Tibial nerve (tissue), 4 donors: ENCODE results near the gene RARRES1. TPM values are rescaled to one million over a fixed set of nuclear protein-coding genes. Genes with fewer than 3 reads are reported as not detected.

Experiments
- DNase-seq, 2 donors: peaks; one replicate each; pipeline ENCODE4 v3.0.0-alpha.2; 2019; ENCODE audit warnings: low spot score in 2 of 2
- H3K27ac ChIP-seq, 4 donors: fragments of 200-600 bp; sonication (generic) in 3 of 4; one replicate each; pipeline ENCODE4 v1.5.1; 2017 to 2019; ENCODE audit warnings: mild to moderate bottlenecking in 1 of 4
- H3K27me3 ChIP-seq, 2 donors: fragments of 200-600 bp; sonication (generic) in 1 of 2; one replicate each; pipeline versions ENCODE4 v1.5.1 to v1.6.0; 2017 to 2019
- H3K36me3 ChIP-seq, 3 donors: fragments of 200-600 bp; sonication (generic); one replicate each; pipeline ENCODE4 v1.5.1; 2018 to 2019
- H3K4me1 ChIP-seq, 4 donors: fragments of 200-600 bp; sonication (generic) in 3 of 4; one replicate each; pipeline ENCODE4 v1.5.1; 2017 to 2019
- H3K4me3 ChIP-seq, 4 donors: fragments of 200-600 bp; sonication (generic) in 3 of 4; one replicate each; pipeline ENCODE4 v1.5.1; 2017 to 2019; ENCODE audit warnings: mild to moderate bottlenecking in 1 of 4, moderate library complexity in 1 of 4
- H3K9me3 ChIP-seq, 4 donors: fragments of 200-600 bp; sonication (generic) in 3 of 4; one replicate each; pipeline ENCODE4 v1.5.1; 2017 to 2019
- CTCF ChIP-seq, 5 experiments: fragments of 200-600 bp in 3 of 5; fragments of 450-650 bp in 2 of 5; sonication (generic) in 3 of 5; IDR thresholded peaks; one replicate each; pipeline ENCODE4 v1.5.1; 2016 to 2019; ENCODE audit warnings: antibody characterized with exemption in 5 of 5, mild to moderate bottlenecking in 3 of 5, moderate library complexity in 2 of 5
- EP300 ChIP-seq, 2 donors: sonication (generic); formaldehyde crosslinking; IDR thresholded peaks; one replicate each; pipeline ENCODE4 v1.6.1; 2017; ENCODE audit warnings: antibody characterized with exemption in 2 of 2, mild to moderate bottlenecking in 1 of 2
- POLR2A ChIP-seq, 2 donors: fragments of 450-650 bp; IDR thresholded peaks; one replicate each; pipeline ENCODE4 v1.6.1; 2017; ENCODE audit warnings: antibody characterized with exemption in 2 of 2, mild to moderate bottlenecking in 2 of 2, moderate library complexity in 2 of 2
- WGBS, 2 donors: methylation state at CpG; one replicate each; pipeline ENCODE4 v1.1.5; 2018; 5-methylcytosine and 5-hydroxymethylcytosine counted together
- total RNA-seq, 4 donors: library from RNA; depleted of rRNA; stranded (reverse); fragments of >200 nt; gene quantifications; one replicate each; pipeline ENCODE4 v1.1.0, GENCODE V29; 2016

Gene RARRES1
- total RNA-seq, 4 donors from 2014 or later = 17.0 to 1,032 (median 80.4) TPM

- 76 to 77% methylated on average over 4 of the region's 4 CpGs for WGBS, 2 donors
- Histone ChIP-seq H3K27ac (peak overlapping the region in 1 of 4 donors; percentile 29), H3K27me3 (no peaks in the 10 kb centered on the region), H3K4me1 (peaks cover 0 to 3% (median 0%) of the 10 kb centered on the region in 4 donors), H3K36me3 (peaks cover 0 to 69% (median 0%) of the 10 kb centered on the region in 3 donors), H3K4me3 (no peak overlapping the region), H3K9me3 (no peaks in the 10 kb centered on the region)
- TF ChIP-seq EP300 (IDR thresholded peaks at IDR 0.05) (peak in 1 of 2 donors; percentile 29), POLR2A (IDR thresholded peaks at IDR 0.05) (no peak)
- no peak for DNase-seq
Observed at GRCh38 chr3:158742871-158743663, 10.8 kb upstream of the RARRES1 start.

DNA sequence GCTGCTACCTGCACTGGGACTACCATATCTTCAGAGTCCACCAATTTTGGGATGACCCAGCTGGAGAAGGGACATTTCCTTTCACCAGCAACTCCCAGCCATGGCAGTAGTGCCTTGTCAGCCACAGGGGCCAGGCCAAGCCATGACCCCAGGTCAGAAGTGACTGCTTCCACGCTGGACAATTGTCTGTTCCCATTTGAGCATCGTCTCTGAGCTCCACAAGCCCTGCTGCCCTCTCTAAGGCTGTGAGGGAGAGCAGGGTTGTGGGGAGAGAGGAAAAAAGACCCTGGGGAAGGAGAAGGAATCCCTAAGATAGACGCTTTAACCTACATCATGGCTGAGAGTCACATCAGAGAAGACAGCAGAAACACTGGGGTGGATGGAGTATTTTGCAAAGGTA lies 7.4 kb upstream of the RARRES1 start:
- Histone ChIP-seq H3K27ac (no peak overlapping the region), H3K36me3 (peaks cover 0 to 81% (median 0%) of the 10 kb centered on the region in 3 donors)
- 67 to 73% methylated on average over 3 of the region's 3 CpGs for WGBS, 2 donors

GRCh38 chr3:158739078-158739477 lies 6.8 kb upstream of the RARRES1 start:
- H3K9me3 ChIP-seq = peaks cover 0 to 11% (median 0%) of the 10 kb centered on the region in 4 donors
- peaks cover 0 to 83% (median 0%) of the 10 kb centered on the region in 3 donors for H3K36me3 ChIP-seq
- 87 to 88% methylated on average over 4 of the region's 4 CpGs for WGBS, 2 donors
- no peaks in the 10 kb centered on the region for H3K4me1 ChIP-seq
- no peaks in the 10 kb centered on the region for H3K27me3 ChIP-seq
- no peak for DNase-seq
- TF ChIP-seq EP300 (IDR thresholded peaks at IDR 0.05) = no peak
- TF ChIP-seq POLR2A (IDR thresholded peaks at IDR 0.05) = no peak
- no peak for TF ChIP-seq CTCF (IDR thresholded peaks at IDR 0.05)
- H3K27ac ChIP-seq = no peak overlapping the region
- no peak overlapping the region for H3K4me3 ChIP-seq

More for the DNA sequence above, 7.4 kb upstream of the RARRES1 start:
- H3K27me3 ChIP-seq = no peaks in the 10 kb centered on the region
- peaks cover 0 to 9% (median 0%) of the 10 kb centered on the region in 4 donors for H3K9me3 ChIP-seq
- no peak for DNase-seq
- TF ChIP-seq POLR2A (IDR thresholded peaks at IDR 0.05) (no peak), CTCF (IDR thresholded peaks at IDR 0.05) (no peak), EP300 (IDR thresholded peaks at IDR 0.05) (no peak)
- H3K4me1 ChIP-seq = no peaks in the 10 kb centered on the region
- no peak overlapping the region for H3K4me3 ChIP-seq

- H3K4me3 ChIP-seq = no peak overlapping the region
- no peak for TF ChIP-seq CTCF (IDR thresholded peaks at IDR 0.05)
- no peak for TF ChIP-seq EP300 (IDR thresholded peaks at IDR 0.05)
- no peak for TF ChIP-seq POLR2A (IDR thresholded peaks at IDR 0.05)
- WGBS, 2 donors = 96 to 97% methylated on average over 6 of the region's 6 CpGs
- DNase-seq = no peak
- H3K27me3 ChIP-seq = no peaks in the 10 kb centered on the region
- H3K36me3 ChIP-seq = peaks cover 0 to 87% (median 0%) of the 10 kb centered on the region in 3 donors
- H3K27ac ChIP-seq = no peak overlapping the region
- H3K4me1 ChIP-seq = no peaks in the 10 kb centered on the region
- H3K9me3 ChIP-seq = peaks cover 0 to 11% (median 0%) of the 10 kb centered on the region in 4 donors
Observed at GRCh38 chr3:158738653-158739052, 6.4 kb upstream of the RARRES1 start.

DNA sequence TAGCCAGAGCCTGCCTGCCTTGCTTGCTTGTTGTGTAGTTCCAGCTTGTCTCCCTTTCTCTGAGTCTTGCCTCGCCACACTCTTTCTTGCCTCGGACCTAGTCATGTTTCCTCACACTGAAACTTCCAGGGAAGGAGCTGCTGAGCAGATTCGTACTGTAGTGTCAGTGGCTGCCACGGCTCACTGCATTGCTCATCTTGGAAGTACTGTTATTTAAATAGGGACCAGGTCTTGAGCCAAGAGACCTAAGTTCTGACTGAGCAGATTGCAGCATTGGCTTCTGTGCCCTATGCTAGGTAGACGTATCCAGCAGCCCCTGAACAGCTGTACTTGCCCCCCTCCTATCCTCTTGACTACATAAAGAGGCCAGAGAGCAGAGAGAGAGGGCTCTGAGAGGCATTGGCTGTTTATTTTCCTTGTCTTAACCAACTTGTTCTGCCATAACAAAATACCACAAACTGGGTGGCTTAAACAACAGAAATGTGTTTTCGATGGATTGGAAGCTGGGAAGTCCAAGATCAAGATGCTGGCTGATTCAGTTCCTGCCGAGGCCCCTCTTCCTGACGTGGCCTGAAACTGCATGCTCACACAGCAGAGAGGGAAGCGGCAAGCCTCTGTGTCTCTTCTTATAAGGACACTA lies 5.8 kb upstream of the RARRES1 start:
- no peak overlapping the region for H3K27ac ChIP-seq
- no peak for TF ChIP-seq POLR2A (IDR thresholded peaks at IDR 0.05)
- TF ChIP-seq EP300 (IDR thresholded peaks at IDR 0.05) = no peak
- TF ChIP-seq CTCF (IDR thresholded peaks at IDR 0.05) = no peak
- no peak for DNase-seq
- 83 to 86% methylated on average over 9 of the region's 9 CpGs for WGBS, 2 donors
- no peaks in the 10 kb centered on the region for H3K27me3 ChIP-seq
- no peak overlapping the region for H3K4me3 ChIP-seq
- peaks cover 0 to 5% (median 0%) of the 10 kb centered on the region in 4 donors for H3K4me1 ChIP-seq
- peaks cover 0 to 86% (median 0%) of the 10 kb centered on the region in 3 donors for H3K36me3 ChIP-seq
- peaks cover 0 to 11% (median 0%) of the 10 kb centered on the region in 4 donors for H3K9me3 ChIP-seq
